ENCODE data around the gene ARL17B.
"Not testable (repeated sequence)": the region's sequence is repeated elsewhere in the genome, so short reads cannot be mapped to it uniquely, and the experiment has no call there.

ARL17B gene

DNA sequence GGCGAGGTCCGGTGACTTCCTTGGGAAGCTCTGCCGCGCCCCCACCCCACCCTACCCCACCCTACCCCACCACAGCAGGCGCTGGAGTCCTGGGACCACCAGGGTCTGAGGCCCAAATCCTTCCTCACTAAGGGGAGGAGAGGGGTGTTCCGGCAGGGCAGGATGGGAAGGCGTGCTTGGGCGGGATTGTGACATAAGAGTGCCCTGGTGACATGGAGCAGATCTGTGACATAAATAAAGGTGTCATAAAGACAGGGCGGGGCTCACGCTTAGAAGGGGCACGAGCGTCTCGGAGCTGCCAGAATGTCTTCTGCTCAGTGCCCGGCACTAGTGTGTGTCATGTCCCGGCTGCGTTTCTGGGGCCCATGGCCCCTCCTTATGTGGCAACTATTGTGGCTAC lies 66.7 kb downstream of the ARL17B start, which contains the start of gene LRRC37A:
TSS of gene LRRC37A (plus strand) at position 301 of the 400 bp plus-strand sequence. CDS start at position 304, 3 bp downstream.
- not testable (repeated sequence) for H3K4me3 ChIP-seq (ENCODE audit: low read depth, low read length); DNase-seq (ENCODE audit: low read depth)

DNA sequence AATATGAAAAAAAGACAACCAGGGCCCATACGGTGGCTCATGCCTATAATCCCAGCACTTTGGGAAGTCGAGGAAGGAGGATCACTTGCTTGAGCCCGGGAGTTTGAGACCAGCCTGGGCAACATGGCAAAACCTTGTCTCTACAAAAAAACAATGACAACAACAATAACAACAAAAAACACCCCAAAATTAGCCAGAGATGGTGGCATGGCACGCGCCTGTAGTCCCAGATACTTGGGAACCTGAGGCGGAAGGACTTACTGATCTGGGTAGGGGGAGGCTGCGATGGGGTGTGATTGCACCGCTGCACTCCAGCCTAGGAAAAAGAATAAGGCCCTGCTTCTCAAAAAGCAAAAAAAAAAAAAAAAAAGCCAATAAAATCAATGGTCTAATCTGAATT lies 69.9 kb downstream of the ARL17B start:
- H3K4me3 ChIP-seq (ENCODE audit: low read depth, low read length); DNase-seq (ENCODE audit: low read depth): not testable (repeated sequence)

DNA sequence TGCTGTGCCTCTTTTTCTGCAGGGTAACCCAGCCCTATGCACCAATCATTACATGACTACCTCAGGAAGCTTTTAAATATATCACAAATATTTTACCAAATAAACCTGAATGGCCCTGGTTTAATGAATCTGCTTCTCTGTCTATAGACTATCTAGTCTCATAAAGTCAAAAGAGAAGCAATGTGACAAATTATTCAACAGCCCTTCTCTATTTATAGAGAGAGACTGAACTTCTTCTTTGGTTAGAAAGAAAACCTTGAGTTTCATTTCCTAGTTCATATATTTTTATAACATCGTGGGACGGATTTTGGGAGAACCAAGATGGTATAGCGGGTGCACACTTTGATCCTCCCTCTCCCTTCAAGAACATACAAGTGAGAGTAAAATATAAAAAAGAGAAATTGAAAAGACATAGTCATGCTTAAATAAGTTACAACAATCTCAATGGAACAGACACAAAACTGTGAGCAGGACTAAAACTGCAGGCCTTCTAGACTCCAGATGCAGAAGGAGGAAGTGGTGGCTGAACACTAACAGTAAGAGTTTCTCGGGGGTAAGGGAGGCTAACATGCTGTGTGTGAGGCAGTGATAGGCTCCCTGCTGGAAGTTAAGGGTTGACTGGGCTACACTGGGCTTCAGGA lies 70.5 kb downstream of the ARL17B start:
- not testable (repeated sequence) for H3K4me3 ChIP-seq (ENCODE audit: low read depth, low read length); DNase-seq (ENCODE audit: low read depth)

DNA sequence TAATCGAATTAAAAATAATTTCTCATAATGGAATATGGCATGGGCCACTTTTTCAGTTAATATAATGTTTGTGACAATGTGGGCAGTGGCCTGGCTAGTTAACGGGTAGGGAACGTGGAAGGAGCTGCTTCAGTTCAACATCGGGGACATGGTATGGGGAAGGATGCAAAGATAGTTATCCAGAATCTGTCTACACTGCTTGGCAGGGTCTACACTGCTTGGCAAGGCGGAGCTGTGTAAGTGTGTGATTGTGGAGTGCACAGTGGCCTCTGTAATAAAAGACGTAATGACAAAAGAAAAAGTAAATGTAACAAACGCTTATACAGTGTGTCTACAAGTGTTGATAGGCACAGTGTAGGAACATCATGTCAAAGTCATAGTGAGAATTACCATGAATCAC lies 74.0 kb downstream of the ARL17B start:
- H3K4me3 ChIP-seq (ENCODE audit: low read depth, low read length); DNase-seq (ENCODE audit: low read depth): not testable (repeated sequence)

DNA sequence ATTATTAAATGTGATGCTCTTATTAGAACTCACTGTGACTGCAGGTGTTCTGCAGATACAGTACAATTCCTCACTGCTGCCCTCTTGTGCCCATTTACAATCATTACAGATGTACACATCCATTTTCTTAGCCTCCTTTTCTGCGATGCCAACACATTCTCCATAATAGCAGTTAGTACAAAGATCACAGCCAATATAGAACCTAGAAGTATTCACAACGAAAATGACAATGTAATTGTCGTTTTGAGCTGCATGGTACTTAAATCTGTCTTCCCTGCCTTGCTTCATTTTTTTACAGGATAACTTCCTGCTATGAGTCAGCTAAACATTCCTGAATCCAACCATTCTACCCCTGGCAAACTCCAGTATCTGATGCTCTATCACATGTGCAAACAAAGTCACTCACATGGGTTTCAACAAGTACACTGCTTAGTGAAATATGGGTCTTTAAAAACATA lies 74.8 kb downstream of the ARL17B start:
- DNase-seq (ENCODE audit: low read depth); H3K4me3 ChIP-seq (ENCODE audit: low read depth, low read length): not testable (repeated sequence)

DNA sequence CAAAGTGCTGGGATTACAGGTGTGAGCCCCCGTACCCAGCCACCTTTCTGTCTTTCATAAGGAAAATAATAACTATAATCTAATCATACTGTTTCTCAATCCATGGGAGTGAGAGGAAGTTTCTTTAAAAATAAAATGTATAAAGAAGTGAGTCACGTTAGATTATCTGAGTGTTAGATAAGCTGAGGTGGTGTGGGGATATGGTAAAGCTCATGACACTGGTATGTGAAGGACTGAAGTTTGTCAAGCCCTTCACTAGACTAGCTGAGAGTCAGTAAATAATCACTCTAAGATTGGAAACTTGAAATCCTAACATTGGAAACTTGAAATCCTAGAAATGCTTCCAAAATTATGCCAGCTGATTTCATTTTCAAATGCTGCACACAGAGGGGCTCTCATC lies 76.1 kb downstream of the ARL17B start:
- not testable (repeated sequence) for H3K4me3 ChIP-seq (ENCODE audit: low read depth, low read length); DNase-seq (ENCODE audit: low read depth)

DNA sequence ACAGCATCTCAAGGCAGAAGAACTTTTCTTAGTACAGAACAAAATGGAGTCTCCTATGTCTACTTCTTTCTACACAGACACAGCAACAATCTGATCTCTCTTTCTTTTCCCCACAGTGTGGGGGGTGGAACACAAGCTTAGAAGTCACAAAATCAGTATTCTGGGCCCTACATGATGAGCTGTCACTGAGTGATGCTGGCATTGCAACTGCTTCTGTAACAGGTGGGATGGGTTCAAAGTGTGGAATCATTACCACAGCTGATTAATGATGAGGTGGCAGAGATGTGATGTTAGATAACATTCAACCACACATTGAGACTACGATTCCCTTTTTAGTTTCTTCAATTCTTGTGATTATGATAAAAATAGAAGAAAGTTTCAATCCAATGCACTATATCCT lies 77.1 kb downstream of the ARL17B start:
- DNase-seq (ENCODE audit: low read depth); H3K4me3 ChIP-seq (ENCODE audit: low read depth, low read length): not testable (repeated sequence)

DNA sequence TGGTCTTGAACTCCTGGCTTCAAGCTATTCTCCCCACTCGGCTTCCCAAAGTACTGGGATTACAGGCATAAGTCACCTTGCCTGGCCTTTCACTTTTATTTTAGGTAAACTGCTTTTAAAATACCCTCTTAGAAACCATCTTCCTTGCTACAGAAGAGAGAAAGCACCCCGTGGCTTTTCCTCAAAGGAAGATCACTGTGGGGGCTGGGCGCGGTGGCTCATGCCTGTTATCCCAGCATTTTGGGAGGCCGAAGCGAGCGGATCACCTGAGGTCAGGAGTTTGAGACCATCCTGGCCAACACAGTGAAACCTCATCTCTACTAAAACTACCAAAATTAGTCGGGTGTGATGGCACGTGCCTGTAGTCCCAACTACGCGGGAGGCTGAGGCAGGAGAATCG lies 78.9 kb downstream of the ARL17B start:
- DNase-seq (ENCODE audit: low read depth); H3K4me3 ChIP-seq (ENCODE audit: low read depth, low read length): not testable (repeated sequence)

DNA sequence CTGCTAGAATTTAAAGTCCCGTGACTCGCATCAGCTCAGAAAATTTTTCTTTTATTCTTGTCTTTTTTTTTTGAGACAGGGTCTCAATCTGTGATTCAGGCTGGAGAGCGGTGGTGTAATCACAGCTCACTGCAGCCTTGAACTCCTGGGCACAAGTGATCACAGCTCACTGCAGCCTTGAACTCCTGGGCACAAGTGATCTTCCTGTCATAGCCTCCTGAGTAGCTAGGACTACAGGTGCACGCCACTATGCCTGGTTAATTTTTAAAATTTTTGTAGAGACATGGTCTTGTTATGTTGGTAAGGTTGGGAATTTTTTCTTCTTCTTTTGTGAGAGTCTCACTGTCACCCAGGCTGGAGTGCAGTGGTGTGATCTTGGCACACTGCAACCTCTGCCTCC lies 80.2 kb downstream of the ARL17B start:
- not testable (repeated sequence) for H3K4me3 ChIP-seq (ENCODE audit: low read depth, low read length); DNase-seq (ENCODE audit: low read depth)

DNA sequence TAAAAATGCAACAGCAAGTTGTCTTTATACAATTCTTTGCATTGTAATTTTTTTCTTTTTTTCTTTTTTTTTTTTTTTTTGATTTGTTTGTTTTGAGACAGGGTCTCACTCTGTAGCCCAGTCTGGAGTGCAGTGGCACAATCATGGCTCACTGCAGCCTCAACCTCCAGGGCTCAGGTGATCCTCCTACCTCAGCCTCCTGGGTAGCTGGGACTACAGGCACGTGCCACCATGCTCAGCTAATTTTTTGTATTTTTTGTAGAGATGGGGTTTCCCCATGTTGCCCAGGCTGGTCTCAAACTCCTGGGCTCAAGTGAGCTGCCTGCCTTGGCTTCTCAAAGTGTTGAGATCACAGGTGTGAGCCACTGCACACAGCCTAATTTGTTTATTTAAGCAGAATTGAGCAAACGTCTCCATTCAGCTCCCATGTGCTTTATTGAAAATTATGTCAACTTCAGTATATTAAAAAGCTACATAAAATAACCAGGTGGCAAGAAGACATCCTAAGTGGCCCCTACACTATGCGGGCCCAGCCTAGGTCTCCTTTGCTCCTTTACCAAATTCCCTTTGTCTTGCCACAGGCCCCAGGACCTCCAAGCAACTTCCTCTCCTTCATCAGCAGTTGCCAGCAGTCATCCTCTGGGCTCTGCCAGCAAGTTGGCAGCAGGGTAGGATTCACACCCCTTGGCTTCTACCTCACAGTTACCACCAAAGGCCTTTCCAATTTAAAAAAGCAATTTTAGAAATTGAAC lies 84.7 kb downstream of the ARL17B start:
- DNase-seq (ENCODE audit: low read depth); H3K4me3 ChIP-seq (ENCODE audit: low read depth, low read length): not testable (repeated sequence)

DNA sequence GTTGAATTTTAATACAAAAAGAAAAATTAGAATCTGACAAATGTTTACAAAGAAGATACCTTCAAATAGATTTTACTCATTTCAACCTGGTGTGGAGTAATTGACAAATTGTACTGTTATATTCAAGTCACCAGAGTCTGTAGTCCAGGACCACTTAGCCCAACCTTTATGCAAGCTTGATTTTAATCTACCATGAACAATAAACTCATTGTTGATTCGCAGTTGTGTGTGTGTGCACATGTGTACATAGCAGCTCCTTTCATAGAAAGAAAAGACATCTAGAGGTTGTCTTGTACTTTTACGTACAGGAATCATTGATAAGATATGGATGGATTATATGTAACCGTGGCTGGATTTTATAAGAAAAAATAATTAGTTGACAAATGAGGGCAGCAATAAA lies 87.3 kb downstream of the ARL17B start:
- DNase-seq (ENCODE audit: low read depth) = no peak
- H3K4me3 ChIP-seq (ENCODE audit: low read depth, low read length) = no peak overlapping the region

DNA sequence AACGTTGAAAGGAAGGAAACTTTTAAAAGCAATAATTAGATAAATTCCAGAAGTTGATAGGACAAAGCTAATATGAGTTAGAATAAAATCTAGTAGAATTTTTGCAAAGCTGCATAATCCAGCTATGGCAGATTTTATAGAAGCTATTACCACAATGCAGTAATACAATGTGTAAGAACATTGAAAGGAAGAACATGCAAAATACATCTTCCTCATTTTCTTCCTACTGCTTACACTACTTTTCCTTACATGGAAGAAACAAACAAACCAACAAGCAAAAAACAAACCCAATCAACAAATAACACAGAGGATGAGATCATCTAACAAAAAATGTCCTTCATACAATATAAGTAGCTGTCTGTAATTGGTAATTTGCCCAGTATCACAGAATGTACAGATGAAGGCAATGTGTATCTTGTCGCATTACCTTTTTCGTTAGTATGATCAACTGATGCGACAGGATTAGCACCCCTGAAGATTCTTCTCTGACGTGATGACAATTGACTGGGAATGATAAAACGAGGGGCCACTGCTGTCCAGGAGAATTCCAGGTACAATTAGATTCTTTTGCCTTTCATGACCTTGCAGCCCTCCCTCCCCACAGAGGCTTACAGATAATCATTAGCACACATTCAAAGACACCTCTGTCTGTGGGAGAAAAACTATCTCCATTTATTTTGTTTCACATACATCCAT lies 87.9 kb downstream of the ARL17B start:
- DNase-seq (ENCODE audit: low read depth) = no peak
- H3K4me3 ChIP-seq (ENCODE audit: low read depth, low read length) = no peak overlapping the region

DNA sequence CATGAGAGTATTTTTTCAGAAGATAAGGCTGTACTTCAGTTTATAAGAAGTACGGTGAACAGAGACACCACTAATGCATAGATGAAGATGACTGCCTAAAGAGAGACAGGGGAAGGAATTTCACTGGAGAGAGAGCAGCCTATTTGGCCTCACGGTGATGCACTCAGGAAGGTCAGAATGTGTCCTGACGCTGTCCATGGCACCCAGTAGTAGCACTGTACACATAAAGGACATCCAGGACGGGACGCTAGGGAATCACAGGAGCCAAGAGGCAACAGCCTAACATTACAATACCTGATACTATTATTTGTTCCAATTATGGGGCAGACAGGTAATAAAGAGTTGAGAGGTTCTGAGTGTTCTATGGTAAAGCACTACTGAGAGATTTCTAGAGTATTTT lies 91.5 kb downstream of the ARL17B start:
- H3K4me3 ChIP-seq (ENCODE audit: low read depth, low read length) = no peak overlapping the region
- DNase-seq (ENCODE audit: low read depth) = no peak

DNA sequence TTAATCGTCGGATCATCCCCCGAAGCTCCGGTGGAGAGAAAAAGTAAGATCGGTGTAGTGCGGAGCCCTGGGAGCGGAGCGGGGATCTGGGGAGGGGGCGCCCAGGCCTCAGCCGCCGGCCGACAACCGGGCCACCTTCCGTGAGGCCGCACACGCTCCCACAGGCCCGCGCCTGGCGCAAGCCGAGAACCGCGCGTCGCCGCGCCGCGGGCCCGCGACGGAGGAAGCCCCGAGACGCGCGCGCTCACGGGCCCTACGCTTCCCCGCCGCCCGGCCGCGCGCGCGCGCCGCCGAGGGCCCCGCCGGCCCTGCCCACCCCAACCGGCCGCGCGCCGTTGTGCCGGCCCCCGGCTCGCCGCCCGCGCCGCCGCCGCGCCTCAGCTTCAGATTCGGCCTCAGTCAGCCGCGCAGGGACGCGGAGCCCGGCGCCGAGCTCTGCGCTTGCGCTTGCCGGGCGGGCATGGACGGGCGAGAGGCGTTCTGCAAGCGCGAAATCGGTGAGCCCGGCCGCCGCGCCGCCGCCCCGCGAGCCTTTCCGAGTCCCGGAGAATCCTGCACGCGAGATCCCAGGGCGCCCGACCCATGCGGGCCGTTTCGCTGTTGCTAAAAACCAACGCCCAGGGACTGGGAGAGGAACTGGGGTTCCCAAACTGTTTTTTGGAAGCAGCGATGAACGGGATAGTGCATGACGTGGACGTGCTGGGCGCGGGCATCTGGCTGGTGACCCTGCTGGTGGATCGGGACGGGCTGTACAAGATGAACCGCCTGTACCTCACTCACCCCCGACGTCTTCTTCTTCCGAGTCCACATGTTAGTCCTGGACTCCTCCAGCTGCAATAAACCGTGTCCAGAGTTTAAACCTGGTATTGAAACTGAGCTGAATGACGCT lies 94.7 kb downstream of the ARL17B start:
- H3K4me3 ChIP-seq (ENCODE audit: low read depth, low read length) = peak overlapping the region; percentile 72
- DNase-seq (ENCODE audit: low read depth) = peak; percentile 61

DNA sequence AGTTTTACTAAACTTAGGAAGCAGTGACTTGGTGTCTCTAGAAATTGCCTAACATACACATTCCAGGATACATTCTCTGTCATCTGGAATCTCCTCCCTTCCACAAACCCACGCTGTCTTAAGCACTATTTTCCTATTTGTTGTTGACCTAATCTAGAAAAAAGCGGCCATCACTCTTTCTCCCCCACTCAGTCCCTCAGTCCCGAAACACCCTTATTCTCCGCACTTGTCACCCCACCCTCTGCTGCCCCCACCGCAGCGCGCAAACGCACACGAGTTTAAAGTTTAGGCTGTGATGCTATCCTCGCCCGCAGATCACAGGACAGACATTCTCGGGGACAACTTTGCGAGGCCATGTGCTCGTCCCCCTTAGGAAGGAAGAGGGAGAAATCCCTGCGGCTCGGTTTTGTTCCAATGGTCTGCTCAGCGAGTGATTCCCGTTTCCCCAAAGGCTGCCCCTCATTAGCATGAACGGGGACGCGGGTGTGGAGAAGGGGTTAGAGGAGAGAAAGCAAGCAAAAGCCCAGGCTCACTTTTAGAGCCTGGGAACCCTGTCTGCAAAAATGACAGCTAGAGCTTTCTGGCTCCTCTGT lies 95.4 kb downstream of the ARL17B start:
- DNase-seq (ENCODE audit: low read depth) = peak; percentile 31

DNA sequence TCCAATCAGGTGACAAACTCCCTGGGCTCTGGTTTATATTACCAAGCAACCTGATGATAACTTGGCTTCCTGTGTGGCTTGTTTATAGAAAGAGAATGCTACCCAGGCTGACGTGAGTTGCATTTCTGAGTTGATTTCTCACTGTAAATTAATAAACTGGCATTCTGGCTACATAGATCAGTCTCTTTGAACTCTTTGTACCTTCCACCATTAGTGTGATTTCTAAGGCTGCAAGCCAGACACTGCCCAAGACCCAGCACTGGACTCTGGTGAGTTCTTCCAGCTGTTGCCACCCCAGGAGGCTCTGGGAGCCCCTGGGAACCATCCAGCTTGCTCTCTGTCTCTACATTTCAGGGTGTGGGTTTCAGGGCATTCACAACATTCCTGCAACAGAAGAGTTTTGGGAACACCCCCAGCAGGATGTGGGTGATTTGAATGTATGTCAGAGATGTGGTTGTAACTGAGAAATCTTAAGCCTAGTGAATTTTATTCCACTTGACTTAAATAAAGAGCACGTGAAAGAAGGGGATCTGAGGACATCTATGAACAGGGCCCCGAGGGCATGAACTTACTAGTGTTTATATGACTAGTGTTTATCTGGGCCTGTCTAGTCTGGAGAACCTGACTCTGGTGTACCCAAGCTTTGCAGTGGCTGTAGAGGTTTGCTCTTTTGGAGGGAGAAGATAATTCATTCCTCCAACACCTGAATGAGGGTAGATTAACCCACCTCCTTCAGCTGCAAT lies 96.9 kb downstream of the ARL17B start:
- DNase-seq (ENCODE audit: low read depth) = peak; percentile 48
- no peak overlapping the region for H3K4me3 ChIP-seq (ENCODE audit: low read depth, low read length)

More for the DNA sequence above, 95.4 kb downstream of the ARL17B start:
- H3K4me3 ChIP-seq (ENCODE audit: low read depth, low read length) = peak overlapping the region; percentile 44

DNA sequence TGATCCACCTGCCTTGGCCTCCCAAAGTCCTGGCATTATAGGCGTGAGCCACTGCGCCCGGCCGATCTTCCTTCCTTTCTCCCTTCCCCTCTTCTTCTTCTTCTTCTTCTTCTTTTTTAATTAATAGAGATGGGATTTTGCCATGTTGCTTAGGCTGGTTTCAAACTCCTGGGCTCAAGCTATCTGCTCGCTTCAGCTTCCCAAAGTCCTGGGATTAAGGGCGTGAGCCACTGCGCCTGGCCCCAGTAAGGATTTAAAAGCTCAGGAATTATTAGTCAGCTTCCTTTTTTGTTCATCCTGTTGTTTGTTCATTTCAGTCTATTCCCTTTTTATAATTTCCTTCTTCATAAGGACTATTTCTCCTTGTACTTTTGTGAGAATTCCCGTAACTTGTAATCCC lies 99.3 kb downstream of the ARL17B start:
- H3K4me3 ChIP-seq (ENCODE audit: low read depth, low read length) = no peak overlapping the region
- DNase-seq (ENCODE audit: low read depth) = no peak
